Type B pancreatic cell (in vitro differentiated cells): Measurements from ENCODE around the gene TPRA1. TPM values are rescaled to one million over a fixed set of nuclear protein-coding genes. Genes with fewer than 3 reads are reported as not detected.

Experiments
- DNase-seq: peaks from one replicate; pipeline ENCODE4 v3.0.0; 2021; ENCODE audit warnings: mixed read lengths; ENCODE audit not compliant: unreplicated experiment; ENCODE audit errors: extremely low spot score
- H3K27ac Mint-ChIP-seq: 2 replicates; pipeline ENCODE4 v1.8.0; 2021; ENCODE audit warnings: mild to moderate bottlenecking, mixed read lengths
- H3K27me3 Mint-ChIP-seq: 2 replicates; pipeline ENCODE4 v1.8.0; 2021; ENCODE audit warnings: mixed read lengths
- H3K36me3 Mint-ChIP-seq: 2 replicates; pipeline ENCODE4 v1.8.0; 2021; ENCODE audit warnings: mixed read lengths
- H3K4me1 Mint-ChIP-seq: one replicate; pipeline ENCODE4 v1.8.0; 2021; ENCODE audit warnings: mixed read lengths; ENCODE audit not compliant: unreplicated experiment
- H3K4me3 Mint-ChIP-seq: 2 replicates; pipeline ENCODE4 v1.8.0; 2021; ENCODE audit warnings: mild to moderate bottlenecking, mixed read lengths
- H3K9me3 Mint-ChIP-seq: 2 replicates; pipeline ENCODE4 v1.8.0; 2021; ENCODE audit warnings: mixed read lengths
- CTCF ChIP-seq: fragments of 200-600 bp; sonication (generic); conservative IDR thresholded peaks from 2 replicates; pipeline ENCODE4 v1.5.0; 2021; ENCODE audit warnings: antibody characterized with exemption, mild to moderate bottlenecking
- total RNA-seq: library from RNA; stranded (reverse); gene quantifications from 2 replicates; pipeline ENCODE4 v1.2.1, GENCODE V29; 2021; ENCODE audit warnings: low replicate concordance

The TPRA1 gene
- total RNA-seq, 1 donor from 2014 or later: 35.2 TPM

- Mint-ChIP-seq H3K4me1 (peaks cover 13% of the 10 kb centered on the region), H3K27ac (no peak overlapping the region), H3K9me3 (no peaks in the 10 kb centered on the region), H3K27me3 (peaks cover 2% of the 10 kb centered on the region), H3K4me3 (no peak overlapping the region), H3K36me3 (no peaks in the 10 kb centered on the region)
- TF ChIP-seq CTCF: no peak
- DNase-seq: no peak
Observed at GRCh38 chr3:127585813-127586413, 4.6 kb downstream of the TPRA1 start.

DNA sequence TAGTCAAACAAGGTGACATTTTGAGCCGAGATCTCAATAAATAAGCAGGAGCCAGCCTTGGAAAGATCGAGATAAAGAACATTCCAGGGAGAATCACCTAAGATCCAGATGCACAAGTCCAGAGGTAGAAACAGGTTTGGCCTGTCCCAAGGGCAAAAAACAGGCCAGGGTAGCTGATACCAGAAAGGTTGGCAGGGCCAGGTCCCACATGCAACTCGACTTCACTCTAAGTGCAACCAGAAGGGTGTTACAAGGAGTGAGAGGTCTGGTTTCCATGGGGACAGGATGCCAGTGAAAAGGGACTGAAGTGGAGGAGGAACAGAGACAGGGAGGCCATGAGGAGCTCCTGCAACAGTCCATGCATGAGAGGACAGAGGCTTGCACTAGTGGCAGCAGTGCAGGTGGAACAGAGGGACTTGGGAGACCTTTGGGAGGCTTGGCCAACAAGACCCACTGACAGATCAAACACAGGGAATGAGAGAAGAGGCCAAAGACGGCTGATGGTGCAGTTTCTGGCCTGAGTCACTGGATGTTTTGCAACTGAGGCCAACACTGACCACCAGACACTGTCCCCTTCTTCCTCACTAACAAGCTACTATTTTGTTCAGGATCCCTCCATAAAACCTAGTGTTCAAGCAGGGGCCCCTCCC lies 5.2 kb downstream of the TPRA1 start:
- Mint-ChIP-seq H3K4me1 (peaks cover 13% of the 10 kb centered on the region), H3K27ac (peak overlapping the region; percentile 76), H3K27me3 (no peaks in the 10 kb centered on the region), H3K36me3 (no peaks in the 10 kb centered on the region), H3K4me3 (peak overlapping the region; percentile 48), H3K9me3 (no peaks in the 10 kb centered on the region)
- DNase-seq: no peak
- TF ChIP-seq CTCF: no peak

DNA sequence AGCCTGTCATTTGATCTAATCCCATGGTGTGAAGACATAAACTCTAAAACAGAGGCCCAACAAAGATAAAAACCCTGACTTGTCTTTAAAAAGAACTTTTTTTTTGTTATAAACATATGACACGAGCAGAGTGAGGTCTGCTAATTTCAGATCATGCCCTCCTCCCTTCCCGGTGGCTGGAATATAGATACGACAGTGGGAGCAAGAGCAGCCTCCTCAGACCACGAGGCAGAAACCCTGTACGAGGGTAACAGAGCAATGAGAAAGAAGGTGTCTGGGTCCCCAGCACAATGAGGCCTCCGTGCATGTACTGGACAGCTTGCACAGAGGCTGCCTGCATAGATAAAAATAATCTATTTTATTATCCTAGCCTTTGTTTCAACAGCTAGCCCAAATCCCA lies 5.8 kb downstream of the TPRA1 start:
- H3K4me3 Mint-ChIP-seq: no peak overlapping the region
- no peaks in the 10 kb centered on the region for H3K9me3 Mint-ChIP-seq
- TF ChIP-seq CTCF: no peak
- H3K36me3 Mint-ChIP-seq: no peaks in the 10 kb centered on the region
- H3K27ac Mint-ChIP-seq: peak overlapping the region; percentile 76
- H3K27me3 Mint-ChIP-seq: no peaks in the 10 kb centered on the region
- H3K4me1 Mint-ChIP-seq: peaks cover 13% of the 10 kb centered on the region
- DNase-seq: no peak

GRCh38 chr3:127580327-127581060 lies 10.0 kb downstream of the TPRA1 start:
- Mint-ChIP-seq H3K9me3 (no peaks in the 10 kb centered on the region), H3K27me3 (no peaks in the 10 kb centered on the region), H3K4me3 (no peak overlapping the region), H3K36me3 (peaks cover 3% of the 10 kb centered on the region), H3K4me1 (peaks cover 5% of the 10 kb centered on the region), H3K27ac (no peak overlapping the region)
- no peak for DNase-seq
- no peak for TF ChIP-seq CTCF

DNA sequence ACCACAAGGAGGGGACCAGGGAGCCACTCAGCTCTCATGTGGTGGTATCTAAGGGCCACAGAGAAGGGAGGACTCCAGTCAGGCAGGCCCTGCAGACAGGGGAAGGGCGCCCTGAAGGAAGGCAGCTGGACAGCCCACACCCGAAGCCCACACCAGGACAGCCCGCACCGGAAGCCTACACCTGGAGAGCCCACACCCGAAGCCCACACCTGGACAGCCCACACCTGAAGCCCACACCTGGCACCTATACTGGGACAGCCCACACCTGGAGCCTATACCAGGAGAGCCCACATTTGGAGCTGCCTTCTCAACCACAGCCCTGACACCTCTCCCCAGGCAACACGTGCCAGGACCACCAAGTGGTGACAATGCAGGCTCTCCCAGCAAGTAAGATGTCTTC lies 11.7 kb downstream of the TPRA1 start:
- H3K4me3 Mint-ChIP-seq: no peak overlapping the region
- no peaks in the 10 kb centered on the region for H3K27me3 Mint-ChIP-seq
- H3K4me1 Mint-ChIP-seq: peaks cover 7% of the 10 kb centered on the region

More for the DNA sequence above, 11.7 kb downstream of the TPRA1 start:
- H3K9me3 Mint-ChIP-seq: no peaks in the 10 kb centered on the region
- peaks cover 9% of the 10 kb centered on the region for H3K36me3 Mint-ChIP-seq
- no peak for DNase-seq
- no peak for TF ChIP-seq CTCF
- no peak overlapping the region for H3K27ac Mint-ChIP-seq
